Prostate gland (tissue), 2 donors: Measurements from ENCODE around the gene CGN. TPM values are rescaled to one million over a fixed set of nuclear protein-coding genes. Genes with fewer than 3 reads are reported as not detected.

Experiments used
- DNase-seq: peaks from one replicate; pipeline ENCODE4 v3.0.0-alpha.2; 2019; ENCODE audit warnings: low spot score
- H3K27ac ChIP-seq, 2 donors: fragments of 200-600 bp; sonication (generic); 2 replicates each; pipeline ENCODE4 v1.5.1; 2017 to 2019
- H3K27me3 ChIP-seq: fragments of 200-600 bp; sonication (generic); replicated peaks from 2 replicates; pipeline ENCODE4 v1.5.1; 2019; ENCODE audit not compliant: insufficient read depth
- H3K36me3 ChIP-seq, 2 donors: fragments of 200-600 bp; sonication (generic); 1 replicate in 1 of 2; 2 replicates in 1 of 2; pipeline versions ENCODE4 v1.5.1 to v1.8.1; 2017 to 2019
- H3K4me1 ChIP-seq: fragments of 200-600 bp; sonication (generic); replicated peaks from 2 replicates; pipeline ENCODE4 v1.5.1; 2019
- H3K4me3 ChIP-seq, 2 donors: fragments of 200-600 bp; sonication (generic); 2 replicates each; pipeline ENCODE4 v1.5.1; 2017 to 2019
- H3K9me3 ChIP-seq: fragments of 200-600 bp; sonication (generic); 2 replicates; pipeline ENCODE4 v1.5.1; 2017
- CTCF ChIP-seq, 4 experiments: fragments of 200-600 bp in 2 of 4; fragments of 450-650 bp in 2 of 4; sonication (generic) in 2 of 4; IDR thresholded peaks; 1 replicate in 3 of 4; 2 replicates in 1 of 4; pipeline ENCODE4 v1.5.1; 2016 to 2019; ENCODE audit warnings: antibody characterized with exemption in 4 of 4, mild to moderate bottlenecking in 2 of 4, moderate library complexity in 2 of 4
- POLR2A ChIP-seq: fragments of 450-650 bp; IDR thresholded peaks from one replicate; pipeline ENCODE4 v1.6.1; 2016; ENCODE audit warnings: antibody characterized with exemption, mild to moderate bottlenecking
- POLR2AphosphoS5 ChIP-seq: sonication (generic); formaldehyde crosslinking; IDR thresholded peaks from one replicate; pipeline ENCODE4 v1.6.1; 2017; ENCODE audit warnings: antibody characterized with exemption
- WGBS: methylation state at CpG from one replicate; pipeline ENCODE4 v1.1.5; 2018; 5-methylcytosine and 5-hydroxymethylcytosine counted together
- intact Hi-C: fragments of 100-400 bp; cut with DNase I; formaldehyde crosslinking; loops from one replicate; pipeline ENCODE4 v1.14.2; 2022
- total RNA-seq, 2 donors: library from RNA; depleted of rRNA; stranded (reverse); fragments of >200 nt; gene quantifications; one replicate each; pipeline ENCODE4 v1.1.0, GENCODE V29; 2016

The CGN gene
- total RNA-seq, 2 donors from 2014 or later: 23.2 to 37.5 TPM

- intact Hi-C loops: no loop called here
- 89% methylated on average over 2 of the region's 2 CpGs for WGBS
These were observed 66.0 kb downstream of the CGN start for GRCh38 chr1:151577173-151577572.

GRCh38 chr1:151578941-151579340 is 67.8 kb downstream of the CGN start:
- WGBS: 98% methylated on average over 1 of the region's 1 CpG
- H3K4me3 ChIP-seq: no peak overlapping the region
- intact Hi-C loops: no loop called here
- no peaks in the 10 kb centered on the region for H3K36me3 ChIP-seq
- H3K27me3 ChIP-seq: no peaks in the 10 kb centered on the region
- H3K27ac ChIP-seq: no peak overlapping the region
- H3K4me1 ChIP-seq: no peaks in the 10 kb centered on the region
- TF ChIP-seq CTCF (IDR thresholded peaks at IDR 0.05) (no peak), POLR2AphosphoS5 (no peak), POLR2A (no peak)
- DNase-seq: no peak
- no peaks in the 10 kb centered on the region for H3K9me3 ChIP-seq

More at GRCh38 chr1:151577173-151577572, 66.0 kb downstream of the CGN start:
- Histone ChIP-seq H3K4me1 (no peaks in the 10 kb centered on the region), H3K27ac (no peak overlapping the region), H3K9me3 (no peaks in the 10 kb centered on the region), H3K27me3 (no peaks in the 10 kb centered on the region), H3K36me3 (peaks cover 0 to 4% of the 10 kb centered on the region in 2 donors), H3K4me3 (no peak overlapping the region)
- TF ChIP-seq POLR2AphosphoS5 (no peak), POLR2A (no peak), CTCF (IDR thresholded peaks at IDR 0.05) (no peak)
- no peak for DNase-seq

DNA sequence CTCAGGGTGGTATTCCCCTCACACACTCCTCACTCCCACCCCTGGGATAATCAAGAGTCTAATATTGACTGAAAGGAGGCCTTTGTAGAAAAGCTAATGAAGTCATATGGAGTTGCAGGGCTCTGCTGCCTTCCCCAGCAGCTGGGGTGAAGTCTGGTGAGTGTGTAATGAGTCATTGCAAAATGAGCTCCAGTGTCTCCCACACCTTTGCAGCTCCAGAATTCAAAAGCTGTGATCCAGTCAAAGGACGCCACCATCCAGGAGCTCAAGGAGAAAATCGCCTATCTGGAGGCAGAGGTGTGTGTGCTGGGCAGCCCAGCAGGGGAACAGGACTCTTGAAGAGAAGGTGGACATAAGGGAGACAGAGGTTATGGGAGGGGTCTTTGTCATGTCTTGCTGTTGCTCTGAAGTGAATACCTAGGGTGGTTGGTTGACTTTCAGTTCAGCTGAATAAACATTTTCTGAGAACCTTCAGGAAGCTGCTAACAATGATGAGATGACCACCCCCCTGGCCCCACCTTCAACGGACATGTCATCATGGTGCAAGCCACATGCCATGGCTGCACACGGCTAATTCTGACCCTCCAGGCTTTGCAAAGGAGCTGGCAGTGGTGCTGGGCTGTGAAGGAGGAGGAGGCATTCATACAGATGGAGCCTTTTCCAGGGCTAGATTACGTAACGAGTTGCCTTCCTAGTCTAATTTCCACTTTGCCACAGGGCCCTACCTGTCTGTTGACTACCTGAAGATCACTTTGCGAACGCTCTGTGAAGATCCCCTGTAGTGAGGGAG is 68.4 kb downstream of the CGN start:
- H3K4me1 ChIP-seq: no peaks in the 10 kb centered on the region

DNA sequence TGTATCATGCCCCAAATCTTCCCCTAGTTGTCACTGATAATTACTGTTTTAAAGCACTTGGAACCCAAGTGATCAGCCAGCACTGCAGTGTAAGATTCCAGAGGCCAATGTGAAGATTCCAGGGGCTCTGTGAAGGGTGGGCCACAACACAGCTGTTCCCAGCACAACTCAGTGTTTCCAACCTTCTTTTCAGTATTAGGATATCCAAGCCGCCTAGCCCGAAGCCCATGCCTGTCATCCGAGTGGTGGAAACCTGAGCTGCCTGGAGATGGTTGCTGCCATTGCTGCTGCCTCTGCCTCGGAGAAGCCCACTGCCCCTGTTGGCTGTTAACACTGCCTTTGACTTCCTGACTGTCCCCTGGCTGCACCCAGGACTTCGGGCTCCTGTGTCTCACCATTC is 70.3 kb downstream of the CGN start:
- Histone ChIP-seq H3K27ac (no peak overlapping the region), H3K27me3 (no peaks in the 10 kb centered on the region), H3K9me3 (no peaks in the 10 kb centered on the region), H3K36me3 (no peaks in the 10 kb centered on the region), H3K4me3 (no peak overlapping the region), H3K4me1 (no peaks in the 10 kb centered on the region)
- 49% methylated on average over 5 of the region's 5 CpGs for WGBS
- DNase-seq: no peak
- intact Hi-C loops: no loop called here
- no peak for TF ChIP-seq POLR2A
- no peak for TF ChIP-seq CTCF (IDR thresholded peaks at IDR 0.05)
- no peak for TF ChIP-seq POLR2AphosphoS5

More for the DNA sequence above, 68.4 kb downstream of the CGN start:
- no peak for DNase-seq
- H3K27me3 ChIP-seq: no peaks in the 10 kb centered on the region
- H3K4me3 ChIP-seq: no peak overlapping the region
- TF ChIP-seq POLR2A (no peak), POLR2AphosphoS5 (no peak), CTCF (IDR thresholded peaks at IDR 0.05) (no peak)
- H3K9me3 ChIP-seq: no peaks in the 10 kb centered on the region
- intact Hi-C loops: no loop called here
- no peaks in the 10 kb centered on the region for H3K36me3 ChIP-seq
- H3K27ac ChIP-seq: no peak overlapping the region
- WGBS: 76% methylated on average over 8 of the region's 8 CpGs

- no peak for TF ChIP-seq CTCF (IDR thresholded peaks at IDR 0.05)
- no peak for TF ChIP-seq POLR2A
- TF ChIP-seq POLR2AphosphoS5: no peak
- no peaks in the 10 kb centered on the region for H3K36me3 ChIP-seq
- H3K4me1 ChIP-seq: no peaks in the 10 kb centered on the region
- WGBS: 86% methylated on average over 1 of the region's 1 CpG
- no peaks in the 10 kb centered on the region for H3K27me3 ChIP-seq
- H3K9me3 ChIP-seq: no peaks in the 10 kb centered on the region
- no peak overlapping the region for H3K27ac ChIP-seq
- no peak for DNase-seq
- no peak overlapping the region for H3K4me3 ChIP-seq
- intact Hi-C loops: no loop called here
These were observed 70.7 kb downstream of the CGN start for GRCh38 chr1:151581921-151582320.
